Subcutaneous adipose tissue (tissue), 4 donors: ENCODE data around the gene FLOT1. TPM values are rescaled to one million over a fixed set of nuclear protein-coding genes. Genes with fewer than 3 reads are reported as not detected.

ENCODE experiments used
- CTCF ChIP-seq: fragments of 450-650 bp; IDR thresholded peaks from one replicate; pipeline ENCODE4 v1.5.1; 2016; ENCODE audit warnings: low read depth, mild to moderate bottlenecking, control low read depth, antibody characterized with exemption, moderate library complexity
- total RNA-seq, 4 donors: library from RNA; depleted of rRNA; stranded (reverse); fragments of >200 nt; gene quantifications; one replicate each; pipeline ENCODE4 v1.1.0, GENCODE V29; 2016

The FLOT1 gene
- total RNA-seq, 4 donors from 2014 or later, result 66.8 to 121 (median 105) TPM

DNA sequence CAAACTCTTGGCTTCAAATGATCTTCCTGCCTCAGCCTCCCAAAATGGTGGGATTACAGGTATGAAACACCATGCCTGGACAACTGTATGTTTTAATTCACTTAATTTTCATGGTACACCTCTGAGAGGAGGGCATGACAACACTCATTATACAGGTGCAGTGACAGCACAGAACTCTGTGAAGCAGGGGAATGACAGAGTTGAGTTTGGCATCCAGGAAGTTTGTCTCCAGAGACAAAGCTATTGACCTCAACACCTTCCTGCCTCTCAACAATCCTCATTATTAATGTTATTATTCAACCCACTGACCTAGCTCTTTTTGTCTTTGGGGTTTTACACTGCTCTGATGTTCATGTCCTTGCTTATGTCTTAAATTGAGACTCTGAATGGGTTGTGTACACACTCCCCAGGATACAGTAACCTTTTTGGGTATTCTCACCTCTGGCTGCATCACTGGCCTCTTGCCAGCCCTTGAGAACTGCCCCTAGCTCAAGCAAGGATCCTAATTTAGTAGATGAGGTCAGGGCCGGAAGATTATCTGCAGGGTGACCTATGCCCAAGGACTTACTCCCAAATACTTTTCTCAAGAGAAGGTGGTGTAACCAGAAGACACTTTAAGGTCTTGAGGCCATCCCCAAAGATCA lies 14.9 kb upstream of the FLOT1 start:
- no peak for TF ChIP-seq CTCF

GRCh38 chr6:30754631-30755030 lies 12.1 kb upstream of the FLOT1 start:
- TF ChIP-seq CTCF, result no peak

- no peak for TF ChIP-seq CTCF
Measured at GRCh38 chr6:30752157-30752927, 9.9 kb upstream of the FLOT1 start.

- TF ChIP-seq CTCF, result no peak
Measured at GRCh38 chr6:30750379-30750668, 7.8 kb upstream of the FLOT1 start.

- TF ChIP-seq CTCF, result no peak
Measured at GRCh38 chr6:30749554-30750378, 7.3 kb upstream of the FLOT1 start.

DNA sequence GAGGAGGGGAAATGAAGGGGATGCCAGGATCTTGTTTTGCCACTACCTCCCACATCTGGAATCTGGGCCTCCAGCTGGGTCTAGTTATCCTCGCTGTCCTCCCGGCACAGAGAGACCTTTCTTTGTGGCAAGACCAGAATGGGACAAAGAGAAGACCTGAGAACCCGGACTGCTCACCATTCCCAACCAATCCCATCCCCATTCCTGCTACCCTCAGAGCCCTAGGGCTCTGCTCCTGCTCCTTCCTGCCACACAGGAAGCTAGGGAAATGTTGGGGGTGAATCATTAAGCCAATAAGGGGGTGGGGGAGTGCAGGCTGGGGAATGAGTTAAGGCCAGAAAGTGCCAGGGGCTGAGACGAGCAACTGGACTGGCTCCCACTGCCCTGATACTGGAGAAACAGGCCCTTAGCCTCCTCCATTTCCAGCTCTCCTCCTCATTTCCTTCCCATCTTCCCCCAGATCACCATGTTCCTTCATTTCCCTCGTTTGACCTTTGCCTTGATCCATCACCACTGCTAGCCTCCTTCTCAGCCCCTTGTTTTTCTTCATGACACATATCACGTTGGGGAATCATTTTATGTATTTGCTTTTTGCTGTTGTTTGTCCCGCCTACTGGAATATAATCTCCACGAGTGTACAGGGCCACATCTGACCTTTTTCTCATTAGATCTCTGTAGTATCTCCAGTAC lies 6.5 kb upstream of the FLOT1 start:
- TF ChIP-seq CTCF, result no peak
